GM18519 (cell line): ENCODE measurements around the gene PTPRG.
A peak's percentile ranks its signal among the peaks of the same experiment; 100 is the strongest.

ENCODE experiments used
- ATAC-seq: cut with Tn5 transposase; IDR thresholded peaks from one replicate; pipeline ENCODE4 v1.9.1; 2021; ENCODE audit warnings: mild to moderate bottlenecking, moderate library complexity; ENCODE audit not compliant: unreplicated experiment, low FRiP score

The PTPRG gene

DNA sequence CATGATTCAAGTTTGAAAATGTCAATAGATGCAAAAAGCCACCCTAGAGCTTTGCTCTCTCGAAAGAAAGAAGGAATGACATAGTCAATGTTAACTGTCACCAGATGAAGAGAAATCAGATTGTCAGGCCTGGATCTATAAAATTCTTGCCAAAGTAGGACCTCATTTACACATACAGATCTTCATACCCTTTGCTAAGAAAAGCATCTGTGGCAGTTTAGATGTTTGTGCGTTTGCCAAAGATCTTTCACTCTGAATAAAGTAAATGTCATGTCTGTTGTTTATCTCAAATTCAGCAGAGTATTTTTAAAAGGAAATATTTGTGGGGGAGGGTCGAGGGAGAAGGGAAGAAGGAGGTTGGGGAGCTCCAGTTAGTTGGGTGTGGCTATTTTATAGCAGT is 692.6 kb downstream of the PTPRG start:
- no peak for ATAC-seq

DNA sequence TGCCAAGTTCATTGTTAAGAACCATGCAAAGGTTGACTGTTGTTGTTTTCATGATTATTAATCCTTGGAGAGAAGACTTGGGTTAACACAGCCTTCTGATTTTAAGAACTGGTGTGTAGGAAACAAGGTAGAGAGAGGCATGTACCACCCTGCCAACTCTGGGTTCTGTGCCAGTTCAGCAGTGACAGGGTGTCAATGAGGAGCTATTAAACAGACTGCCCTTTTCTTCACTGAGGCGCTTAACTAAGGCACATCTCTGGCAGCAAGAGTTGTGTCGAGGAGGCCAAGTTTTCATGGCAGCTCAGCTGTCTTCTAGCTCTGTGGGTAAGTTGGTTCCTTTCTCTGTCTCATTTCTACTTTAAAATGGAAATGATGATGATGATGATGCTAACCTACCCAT is 694.4 kb downstream of the PTPRG start:
- ATAC-seq = no peak

DNA sequence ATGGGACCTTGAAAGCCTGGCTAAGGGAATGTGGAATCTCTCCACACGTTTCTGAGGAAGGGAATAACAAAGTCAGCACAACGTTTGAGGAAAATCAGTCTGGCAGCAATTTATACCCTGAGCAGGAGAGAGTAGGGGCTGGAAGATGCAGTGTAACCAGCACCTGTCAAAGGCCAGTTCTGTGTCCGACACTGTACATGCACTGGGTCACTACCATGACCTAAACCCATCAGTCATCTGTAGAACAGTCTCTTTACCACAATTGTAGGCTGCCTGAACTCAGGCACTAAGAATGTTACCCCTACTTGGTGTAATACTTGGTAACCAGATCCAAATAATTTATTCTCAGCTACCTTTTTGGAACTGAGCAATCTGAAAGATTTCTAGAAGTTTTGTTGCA is 698.6 kb downstream of the PTPRG start:
- ATAC-seq = no peak

GRCh38 chr3:62260655-62261054 is 699.3 kb downstream of the PTPRG start:
- no peak for ATAC-seq

GRCh38 chr3:62261121-62261520 is 699.8 kb downstream of the PTPRG start:
- ATAC-seq = no peak

DNA sequence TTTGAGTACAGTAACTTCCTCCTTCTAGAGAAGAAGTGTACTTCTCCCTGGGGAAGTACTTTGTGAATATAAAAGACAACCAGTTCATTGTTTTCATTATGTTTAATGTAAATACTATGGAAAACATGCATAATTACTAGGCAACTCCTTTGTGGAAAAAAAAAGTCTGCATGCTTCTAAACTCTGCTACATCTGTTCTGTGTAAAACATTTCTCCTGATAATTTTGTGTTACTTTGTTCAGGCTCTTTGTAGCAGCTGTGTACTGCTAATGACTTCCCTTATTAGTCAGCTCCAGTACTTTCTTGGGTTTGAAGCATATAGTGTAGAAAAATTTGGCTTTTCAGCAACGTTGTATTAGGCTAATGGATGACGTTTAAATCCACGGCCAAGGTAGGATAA is 700.4 kb downstream of the PTPRG start:
- ATAC-seq = no peak

DNA sequence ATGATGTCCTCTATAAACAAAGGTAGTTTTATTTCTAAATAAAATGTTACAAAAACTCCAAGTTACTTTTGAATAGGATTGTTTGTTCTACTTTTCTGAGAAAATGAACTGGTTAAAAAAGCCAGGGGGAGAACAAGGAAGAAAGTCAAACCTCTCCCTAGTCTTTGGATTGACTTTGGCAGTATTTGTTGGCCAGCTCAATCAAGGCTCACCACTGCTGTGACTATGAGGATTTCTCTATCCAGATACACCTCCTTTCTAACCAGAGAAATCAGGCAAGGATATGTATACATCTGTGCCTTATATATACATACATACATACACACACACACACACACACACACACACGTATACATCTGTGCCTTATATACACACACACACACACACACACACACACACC is 704.2 kb downstream of the PTPRG start:
- ATAC-seq = no peak

DNA sequence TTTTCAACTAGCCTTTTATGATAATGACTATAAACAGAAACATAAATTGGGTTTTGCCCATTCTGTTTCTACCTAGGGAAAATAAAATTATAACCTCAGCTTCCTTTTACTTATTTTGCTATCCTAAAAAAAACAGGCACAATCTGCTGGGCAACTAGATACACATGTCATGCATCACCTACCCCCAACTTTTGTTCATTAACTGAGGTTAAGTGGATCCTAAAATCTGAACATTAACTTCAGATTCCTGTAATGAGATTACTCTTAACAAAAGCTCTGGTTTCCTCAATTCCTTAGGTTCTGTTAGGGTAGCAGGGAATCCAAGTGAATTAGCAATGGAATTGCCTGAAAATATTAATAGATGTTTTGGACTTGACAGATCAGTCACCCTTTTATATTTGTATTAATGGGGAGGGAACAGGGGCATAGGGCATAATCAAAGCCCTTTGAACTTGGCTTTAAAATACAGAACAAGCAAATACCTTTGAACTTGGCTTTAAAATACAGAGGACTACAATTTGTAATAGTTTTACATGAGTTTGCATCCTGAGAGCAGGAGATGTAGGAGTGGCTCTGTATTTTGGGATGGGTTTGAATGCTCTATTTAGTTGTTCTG is 705.4 kb downstream of the PTPRG start:
- no peak for ATAC-seq

- no peak for ATAC-seq
These were observed 715.3 kb downstream of the PTPRG start for GRCh38 chr3:62276658-62277180.

GRCh38 chr3:62277450-62277849 is 716.1 kb downstream of the PTPRG start:
- ATAC-seq = no peak

GRCh38 chr3:62277986-62278385 is 716.6 kb downstream of the PTPRG start:
- no peak for ATAC-seq

GRCh38 chr3:62281726-62282125 is 720.4 kb downstream of the PTPRG start:
- ATAC-seq = no peak

- ATAC-seq = peak; percentile 68
These were observed 723.1 kb downstream of the PTPRG start for GRCh38 chr3:62284442-62284841.

DNA sequence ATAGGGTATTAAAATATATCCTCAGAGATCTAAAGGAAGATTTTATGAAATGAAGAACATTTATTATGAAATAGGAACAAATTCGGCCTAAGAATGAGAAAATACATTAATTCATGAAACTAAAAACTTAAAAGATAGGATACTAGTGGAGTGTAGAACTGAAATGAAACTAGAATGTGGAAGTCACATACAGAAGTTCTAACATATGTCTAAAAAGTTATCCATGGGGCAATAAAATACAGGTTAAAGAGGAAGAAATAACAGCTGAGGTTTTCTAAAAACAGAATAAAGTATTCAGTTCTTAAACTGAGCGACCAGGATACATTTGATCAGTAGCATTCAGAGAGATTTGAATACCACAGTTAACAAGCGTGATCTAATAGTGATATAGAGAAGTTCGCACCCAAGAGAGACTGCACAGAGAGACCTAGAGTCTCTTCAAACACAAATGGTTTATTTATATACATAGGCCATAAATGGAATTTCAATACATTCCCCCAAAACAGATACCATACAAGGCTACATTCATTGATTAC is 726.1 kb downstream of the PTPRG start:
- ATAC-seq = no peak

DNA sequence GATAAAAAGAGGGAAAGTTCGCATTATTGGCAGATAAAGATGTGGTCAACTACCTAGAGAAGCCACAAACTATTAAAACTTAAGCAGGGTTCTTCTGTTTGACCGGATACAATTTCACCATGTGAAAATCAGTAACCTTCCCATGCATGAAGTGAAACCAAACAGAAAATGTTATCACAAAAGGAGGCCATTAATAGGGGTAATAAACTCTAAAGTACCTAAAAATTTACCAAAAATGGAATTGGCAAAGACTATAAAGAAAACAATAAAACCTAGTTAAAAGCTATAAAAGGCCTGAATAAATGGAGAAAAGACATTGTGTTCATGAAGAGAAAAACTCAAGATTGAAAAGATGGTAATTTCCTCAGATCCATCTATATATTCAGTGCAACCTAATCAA is 728.6 kb downstream of the PTPRG start:
- ATAC-seq = no peak

GRCh38 chr3:62293051-62293780 is 731.8 kb downstream of the PTPRG start:
- no peak for ATAC-seq

DNA sequence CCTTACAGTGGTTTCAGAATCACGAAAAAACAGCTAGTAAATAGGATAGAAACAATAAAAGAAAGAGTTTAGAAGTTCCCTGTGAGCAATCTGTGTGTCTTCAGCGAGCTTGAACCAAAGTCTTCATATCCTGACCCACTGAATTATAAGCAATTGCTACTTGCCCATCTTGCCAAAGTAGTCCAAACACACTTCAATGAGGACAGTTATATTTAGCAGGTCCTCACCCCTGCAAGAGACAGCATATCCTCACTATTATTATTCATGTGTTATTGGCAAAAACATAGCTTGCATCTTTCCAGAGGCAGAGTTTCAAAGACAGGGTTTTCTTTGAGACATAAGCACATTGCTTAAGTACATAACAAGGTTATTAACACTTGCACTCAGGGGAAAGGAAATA is 734.2 kb downstream of the PTPRG start:
- no peak for ATAC-seq

DNA sequence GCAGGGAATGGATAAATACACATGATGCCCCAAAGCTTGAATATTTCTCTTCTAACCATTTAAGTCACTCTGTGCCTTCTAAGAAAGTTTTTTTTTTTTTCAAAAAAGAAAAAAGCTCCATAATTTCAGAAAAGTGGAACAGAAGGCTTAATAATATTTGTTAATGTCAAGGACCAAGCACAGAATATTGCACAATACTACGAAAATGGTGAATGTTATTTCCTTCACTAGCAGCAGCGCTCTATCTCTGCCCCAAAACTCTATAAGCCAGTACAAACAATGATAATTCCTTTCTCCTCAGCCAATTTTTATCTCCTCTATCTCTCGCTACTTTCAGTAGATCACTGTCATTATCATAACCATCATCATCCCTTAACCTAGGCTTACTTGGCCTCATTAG is 739.2 kb downstream of the PTPRG start:
- ATAC-seq = no peak

DNA sequence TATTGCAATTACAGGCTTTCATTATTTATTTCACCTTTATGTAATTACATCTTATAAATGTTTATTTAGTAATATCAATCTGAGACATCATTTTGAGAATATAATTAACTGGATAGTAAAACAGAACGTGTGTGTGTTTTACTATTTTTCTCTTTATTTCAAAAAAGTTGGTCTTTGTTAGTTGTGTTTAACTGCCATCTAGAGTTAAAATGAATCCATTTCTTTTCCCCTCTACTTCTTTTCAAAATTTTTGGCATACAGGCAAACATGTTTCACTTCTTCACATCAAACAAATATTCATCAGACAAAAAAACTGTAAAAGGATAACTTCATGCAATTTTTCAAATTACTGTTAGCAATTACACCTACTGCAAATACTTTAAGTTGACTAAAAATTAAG is 750.8 kb downstream of the PTPRG start:
- ATAC-seq = no peak

DNA sequence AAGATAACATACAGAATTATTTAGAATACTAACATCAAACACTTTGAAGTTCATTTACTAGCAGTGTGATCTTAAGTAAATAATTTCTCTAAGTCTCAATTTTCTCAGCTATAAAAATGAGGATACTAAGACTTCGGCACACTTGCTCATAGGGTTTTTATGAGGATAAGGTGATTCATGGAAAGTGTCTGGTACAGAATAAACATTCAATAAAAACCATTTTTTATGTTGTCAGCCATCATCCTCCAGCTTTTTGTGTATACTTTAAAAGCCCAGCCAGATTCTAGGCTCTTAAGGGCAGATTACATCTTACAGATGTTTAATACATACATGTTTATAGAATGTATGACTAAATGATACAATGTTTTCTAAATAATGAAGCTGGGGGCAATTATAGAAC is 755.2 kb downstream of the PTPRG start:
- ATAC-seq = no peak

DNA sequence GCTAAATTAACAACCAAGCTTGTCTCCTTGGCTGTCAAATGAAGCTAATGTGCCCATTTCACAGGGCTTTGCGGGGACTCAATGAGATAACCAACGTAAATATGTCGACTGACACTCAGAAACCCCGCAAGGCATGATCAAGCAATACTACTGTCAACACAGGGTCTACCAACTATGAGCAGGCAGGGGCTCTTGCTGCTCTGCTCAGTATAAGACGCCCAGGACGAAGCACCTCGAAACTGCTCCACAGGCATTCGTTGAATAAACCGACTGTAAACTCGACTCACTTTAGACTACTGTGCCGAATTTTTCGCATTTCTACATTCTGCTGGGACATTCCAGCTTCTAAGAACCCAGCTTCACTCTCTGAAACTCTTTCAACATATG is 757.0 kb downstream of the PTPRG start:
- ATAC-seq = no peak
